ENCODE results near the gene AFG1L. TPM values are rescaled to one million over a fixed set of nuclear protein-coding genes. Genes with fewer than 3 reads are reported as not detected.

Gene AFG1L
- total RNA-seq (2014; rRNA removed; shearing (Covaris generic)): 2.5 and 2.9 TPM in 2 replicates

GRCh38 chr6:108294727-108295625 is at the start of gene AFG1L:
TSS of gene AFG1L (plus strand) at chr6:108295054. CDS start at chr6:108295080, 26 bp downstream.

GRCh38 chr6:108260809-108261569 is 33.9 kb upstream of the AFG1L start, which contains the start of gene SNX3:
TSS of gene SNX3 (minus strand) at chr6:108261040. CDS start at chr6:108260921, 119 bp downstream.

GRCh38 chr6:108560463-108561308 is 265.8 kb downstream of the AFG1L start, which contains the start of gene FOXO3:
TSS of gene FOXO3 (plus strand) at chr6:108560917. CDS start at chr6:108561209, 292 bp downstream.

Small RNAs within 50 kb of the gene (small RNA-seq; reads per million reads assigned to genes)
- gene AL356121.1: not detected
- not detected for gene AL391646.1
- gene RNA5SP212: not detected
- gene RNU6-1144P: not detected
- not detected for gene RNU6-770P
- not detected for gene Z98742.2

Other genes with a start within 250 kb of the AFG1L start
- gene OSTM1, start 220.3 kb upstream of the AFG1L start, total RNA-seq (2014; rRNA removed; shearing (Covaris generic)): 8.5 and 12.8 TPM in 2 replicates
- 0.05 TPM in 1 of 2 replicates, not detected in the other for gene NR2E1, start 129.0 kb upstream of the AFG1L start, total RNA-seq (2014; rRNA removed; shearing (Covaris generic))
- 63.3 and 68.8 TPM in 2 replicates for gene SNX3, start 34.0 kb upstream of the AFG1L start, total RNA-seq (2014; rRNA removed; shearing (Covaris generic))